RWPE2 (cell line): ENCODE results near the gene CTBS.
A peak's percentile ranks its signal among the peaks of the same experiment; 100 is the strongest.
"Not testable (repeated sequence)": the region's sequence is repeated elsewhere in the genome, so short reads cannot be mapped to it uniquely, and the experiment has no call there.

Experiments used
- ATAC-seq: fragments of 200-7000 bp; cut with Tn5 transposase; 3 replicates; pipeline ENCODE4 v1.9.1; 2021; ENCODE audit warnings: low read depth
- DNase-seq: peaks from one replicate; pipeline ENCODE4 v3.0.0-alpha.2; 2020; ENCODE audit warnings: low spot score
- H3K27ac ChIP-seq: fragments of 450-650 bp; 2 replicates; pipeline ENCODE4 v1.5.1; 2017; ENCODE audit warnings: mild to moderate bottlenecking; ENCODE audit not compliant: poor library complexity, severe bottlenecking
- H3K27me3 ChIP-seq: fragments of 250-450 bp; sonication (Bioruptor Pico); 2 replicates; pipeline ENCODE4 v1.5.1; 2021; ENCODE audit warnings: mild to moderate bottlenecking, moderate library complexity; ENCODE audit not compliant: insufficient read depth, poor library complexity, severe bottlenecking
- H3K36me3 ChIP-seq: fragments of 250-450 bp; sonication (Bioruptor Pico); 2 replicates; pipeline ENCODE4 v1.5.1; 2020; ENCODE audit warnings: low read depth, mild to moderate bottlenecking, moderate library complexity
- H3K4me1 ChIP-seq: fragments of 250-450 bp; sonication (Bioruptor Pico); 2 replicates; pipeline ENCODE4 v1.5.1; 2021; ENCODE audit warnings: mild to moderate bottlenecking, moderate library complexity; ENCODE audit not compliant: insufficient read depth, poor library complexity, severe bottlenecking
- H3K4me3 ChIP-seq: fragments of 250-450 bp; sonication (Bioruptor Pico); 2 replicates; pipeline ENCODE4 v1.5.1; 2021; ENCODE audit warnings: mild to moderate bottlenecking, moderate library complexity; ENCODE audit not compliant: severe bottlenecking
- H3K9me3 ChIP-seq: fragments of 250-450 bp; sonication (Bioruptor Pico); 2 replicates; pipeline ENCODE4 v1.5.1; 2021; ENCODE audit warnings: mild to moderate bottlenecking, moderate library complexity; ENCODE audit not compliant: severe bottlenecking
- CTCF ChIP-seq: fragments of 450-650 bp; IDR thresholded peaks from one replicate; pipeline ENCODE4 v1.5.1; 2017; ENCODE audit warnings: mild to moderate bottlenecking, moderate library complexity; ENCODE audit not compliant: poor library complexity, severe bottlenecking

Gene CTBS

GRCh38 chr1:84509029-84509428 lies 65.2 kb downstream of the CTBS start:
- ATAC-seq (no peak), DNase-seq (no peak)
- Histone ChIP-seq H3K9me3 (no peaks in the 10 kb centered on the region), H3K27ac (no peak overlapping the region), H3K4me3 (no peak overlapping the region), H3K4me1 (peaks cover 9% of the 10 kb centered on the region), H3K27me3 (no peaks in the 10 kb centered on the region), H3K36me3 (no peaks in the 10 kb centered on the region)
- TF ChIP-seq CTCF = no peak

GRCh38 chr1:84508510-84508909 lies 65.7 kb downstream of the CTBS start:
- Histone ChIP-seq H3K27me3 (no peaks in the 10 kb centered on the region), H3K27ac (no peak overlapping the region), H3K9me3 (no peaks in the 10 kb centered on the region), H3K4me3 (no peak overlapping the region), H3K4me1 (peaks cover 9% of the 10 kb centered on the region), H3K36me3 (no peaks in the 10 kb centered on the region)
- no peak for TF ChIP-seq CTCF
- no peak for DNase-seq
- no peak for ATAC-seq

- not testable (repeated sequence) for H3K4me3 ChIP-seq, H3K27ac ChIP-seq
Measured at GRCh38 chr1:84507887-84508286, 66.4 kb downstream of the CTBS start.

GRCh38 chr1:84506729-84507453 lies 67.3 kb downstream of the CTBS start:
- DNase-seq = no peak
- Histone ChIP-seq H3K4me1 (peaks cover 9% of the 10 kb centered on the region), H3K9me3 (no peaks in the 10 kb centered on the region), H3K36me3 (peaks cover 6% of the 10 kb centered on the region; the same call in 1 of the 2 replicates), H3K27me3 (no peaks in the 10 kb centered on the region), H3K4me3 (peak overlapping the region; percentile 58), H3K27ac (peak overlapping the region; percentile 78)
- TF ChIP-seq CTCF = no peak
- no peak for ATAC-seq

More at GRCh38 chr1:84507887-84508286, 66.4 kb downstream of the CTBS start:
- not testable (repeated sequence) for ATAC-seq, H3K4me1 ChIP-seq, H3K27me3 ChIP-seq, H3K36me3 ChIP-seq, H3K9me3 ChIP-seq, DNase-seq

GRCh38 chr1:84506002-84506728 lies 68.1 kb downstream of the CTBS start, which contains the start of the genes GNG5 and SPATA1:
Gene GNG5 (minus strand): TSS chr1:84506581. CDS start chr1:84506091, 490 bp downstream.
Gene SPATA1 (plus strand): TSS chr1:84506386. CDS start chr1:84516360, 9,974 bp downstream.
- Histone ChIP-seq H3K36me3 (peaks cover 12% of the 10 kb centered on the region), H3K27ac (peak within 1 kb of the TSS; percentile 78), H3K4me3 (peak within 1 kb of the TSS; percentile 58), H3K27me3 (no peaks in the 10 kb centered on the region), H3K4me1 (peaks cover 9% of the 10 kb centered on the region), H3K9me3 (no peaks in the 10 kb centered on the region)
- DNase-seq = peak; percentile 95
- TF ChIP-seq CTCF = no peak
- peak; percentile 86 for ATAC-seq
